HG03060 (cell line): ENCODE data around the gene DNAJB9.

Experiments used
- ATAC-seq: cut with Tn5 transposase; IDR thresholded peaks from one replicate; pipeline ENCODE4 v1.9.1; 2021; ENCODE audit warnings: low read depth, moderate number of reproducible peaks; ENCODE audit not compliant: unreplicated experiment

The DNAJB9 gene

GRCh38 chr7:108565987-108566386 lies 3.7 kb upstream of the DNAJB9 start:
- ATAC-seq = no peak

GRCh38 chr7:108568801-108569380 lies 783 bp upstream of the DNAJB9 start:
- ATAC-seq = no peak

GRCh38 chr7:108570146-108570755 lies 577 bp downstream of the DNAJB9 start:
- ATAC-seq = no peak

GRCh38 chr7:108572480-108572879 lies 2.8 kb downstream of the DNAJB9 start:
- ATAC-seq = no peak

GRCh38 chr7:108575156-108575555 lies 5.5 kb downstream of the DNAJB9 start:
- no peak for ATAC-seq

- no peak for ATAC-seq
Observed at GRCh38 chr7:108576116-108576515, 6.4 kb downstream of the DNAJB9 start.

- no peak for ATAC-seq
Observed at GRCh38 chr7:108578937-108579336, 9.3 kb downstream of the DNAJB9 start.

- ATAC-seq = no peak
Observed at GRCh38 chr7:108580298-108580697, 10.6 kb downstream of the DNAJB9 start.

- no peak for ATAC-seq
Observed at GRCh38 chr7:108581655-108582491, 12.2 kb downstream of the DNAJB9 start.

GRCh38 chr7:108584211-108584610 lies 14.5 kb downstream of the DNAJB9 start:
- ATAC-seq = no peak

- ATAC-seq = no peak
Observed at GRCh38 chr7:108585843-108586242, 16.2 kb downstream of the DNAJB9 start.

GRCh38 chr7:108586274-108586710 lies 16.6 kb downstream of the DNAJB9 start:
- no peak for ATAC-seq

GRCh38 chr7:108589199-108589598 lies 19.5 kb downstream of the DNAJB9 start:
- no peak for ATAC-seq

GRCh38 chr7:108589874-108590273 lies 20.2 kb downstream of the DNAJB9 start:
- no peak for ATAC-seq

GRCh38 chr7:108590606-108591005 lies 20.9 kb downstream of the DNAJB9 start:
- ATAC-seq = no peak

- ATAC-seq = no peak
Observed at GRCh38 chr7:108592646-108593201, 23.1 kb downstream of the DNAJB9 start.

GRCh38 chr7:108596560-108596959 lies 26.9 kb downstream of the DNAJB9 start:
- no peak for ATAC-seq

GRCh38 chr7:108598153-108598552 lies 28.5 kb downstream of the DNAJB9 start:
- no peak for ATAC-seq

- ATAC-seq = no peak
Observed at GRCh38 chr7:108598914-108599580, 29.4 kb downstream of the DNAJB9 start.

GRCh38 chr7:108600399-108600798 lies 30.7 kb downstream of the DNAJB9 start:
- no peak for ATAC-seq
